ENCODE measurements around the gene KRT76.

- TF ChIP-seq SUZ12 (IDR thresholded peaks at IDR 0.05) (no peak), PKNOX1 (IDR thresholded peaks at IDR 0.05) (no peak), FOXA1 (IDR thresholded peaks at IDR 0.05) (no peak), ZNF384 (IDR thresholded peaks at IDR 0.05) (no peak), TARDBP (IDR thresholded peaks at IDR 0.05) (no peak), LEF1 (IDR thresholded peaks at IDR 0.05; ENCODE audit: borderline replicate concordance) (no peak), L3MBTL2 (conservative IDR thresholded peaks at IDR 0.05) (no peak), BHLHE40 (IDR thresholded peaks at IDR 0.05; ENCODE audit: borderline replicate concordance) (no peak), CTBP1 (IDR thresholded peaks at IDR 0.05; ENCODE audit: borderline replicate concordance) (no peak), SP1 (IDR thresholded peaks at IDR 0.05) (no peak), FOXK2 (IDR thresholded peaks at IDR 0.05) (no peak)
Observed at GRCh38 chr12:52812073-52812400, 34.9 kb upstream of the KRT76 start.

Data from HEK293T (cell line).